GM21360 (cell line): ENCODE results near the gene CENPU.

Experiments
- ATAC-seq: cut with Tn5 transposase; IDR thresholded peaks from one replicate; pipeline ENCODE4 v1.9.1; 2021; ENCODE audit warnings: mild to moderate bottlenecking, moderate library complexity; ENCODE audit not compliant: unreplicated experiment

Gene CENPU

DNA sequence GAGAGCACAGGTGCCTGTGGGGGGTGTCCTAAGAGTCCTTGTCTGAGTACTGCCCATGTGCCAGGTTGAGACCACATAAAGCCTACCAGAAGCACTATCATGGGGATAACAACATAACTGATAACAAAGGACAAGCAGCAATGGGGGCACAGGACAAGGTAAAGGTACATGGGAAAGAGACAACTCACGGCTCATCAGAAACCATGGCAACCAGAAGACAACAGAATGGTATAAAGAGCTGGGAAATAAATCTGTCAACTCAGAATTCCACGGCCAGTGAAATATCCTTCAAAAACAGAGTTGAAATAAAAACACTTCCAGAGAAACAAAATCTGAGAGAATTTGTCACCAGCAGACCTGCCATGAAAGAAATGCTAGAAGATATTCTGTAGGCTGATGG, 20.0 kb downstream of the CENPU start:
- ATAC-seq: no peak

- ATAC-seq: no peak
Measured at GRCh38 chr4:184712322-184712721, 21.6 kb downstream of the CENPU start.

- no peak for ATAC-seq
Measured at GRCh38 chr4:184706453-184706852, 27.4 kb downstream of the CENPU start.

- ATAC-seq: no peak
Measured at GRCh38 chr4:184705692-184706091, 28.2 kb downstream of the CENPU start.

DNA sequence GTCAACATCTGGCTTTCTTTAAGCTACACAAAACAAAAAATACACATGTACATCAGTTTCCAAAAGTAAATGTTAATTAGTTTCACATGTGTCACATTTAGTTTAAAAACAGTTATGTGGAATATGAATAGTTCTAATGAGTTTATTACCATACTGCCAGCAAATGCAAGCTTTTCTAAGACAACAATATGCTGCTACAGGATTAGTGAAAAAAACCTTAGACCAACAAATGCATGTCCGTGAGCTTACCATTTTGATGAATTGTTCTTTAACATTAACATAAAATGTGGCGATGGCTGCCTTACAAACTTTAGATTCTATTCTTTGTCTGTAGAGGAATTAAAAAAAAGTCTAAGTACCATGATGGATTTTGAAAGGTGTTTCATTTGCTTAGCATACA, 31.8 kb downstream of the CENPU start:
- ATAC-seq: no peak

- ATAC-seq: no peak
Measured at GRCh38 chr4:184699941-184700340, 34.0 kb downstream of the CENPU start.

DNA sequence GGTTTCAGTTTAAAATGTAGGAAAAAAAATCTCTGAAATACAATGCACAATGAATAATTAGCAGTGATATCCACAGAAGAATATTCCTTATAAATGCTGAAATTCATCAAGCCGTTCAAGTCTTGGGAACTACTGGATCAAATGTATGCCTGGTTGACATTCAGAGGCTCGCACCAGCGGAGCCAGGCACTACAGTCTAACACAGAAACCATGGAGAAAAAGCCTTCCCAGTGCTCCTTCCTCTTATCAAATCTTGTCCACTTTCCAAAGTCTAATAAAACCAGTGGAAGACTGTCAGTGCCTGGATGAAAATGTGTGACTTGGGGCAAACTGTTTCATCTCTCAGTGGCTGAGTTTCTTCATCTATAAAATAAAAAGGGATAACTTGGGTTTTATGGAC, 35.9 kb downstream of the CENPU start:
- ATAC-seq: no peak

GRCh38 chr4:184695178-184695896, 38.6 kb downstream of the CENPU start:
- ATAC-seq: no peak

- no peak for ATAC-seq
Measured at GRCh38 chr4:184694412-184694956, 39.4 kb downstream of the CENPU start.

DNA sequence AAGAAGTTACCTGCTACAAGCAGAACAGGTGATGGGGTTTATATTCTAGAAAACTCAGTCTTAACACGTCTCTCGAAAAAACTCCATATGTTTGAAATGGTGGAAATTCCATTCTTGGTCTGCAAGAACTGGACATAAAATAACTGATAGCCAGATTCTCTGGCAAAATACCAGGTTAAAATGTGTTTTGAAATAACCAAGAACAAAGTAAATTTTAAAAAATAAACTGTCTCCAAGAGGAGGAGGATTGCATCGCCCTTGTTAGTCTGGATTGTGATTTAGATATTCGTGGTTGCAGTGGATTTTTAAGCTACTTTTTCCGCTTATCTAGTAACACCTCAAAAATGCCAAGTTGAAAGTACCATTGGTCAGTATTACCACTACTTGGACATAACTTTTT, 40.8 kb downstream of the CENPU start:
- ATAC-seq: no peak

- no peak for ATAC-seq
Measured at GRCh38 chr4:184689681-184690080, 44.2 kb downstream of the CENPU start.

DNA sequence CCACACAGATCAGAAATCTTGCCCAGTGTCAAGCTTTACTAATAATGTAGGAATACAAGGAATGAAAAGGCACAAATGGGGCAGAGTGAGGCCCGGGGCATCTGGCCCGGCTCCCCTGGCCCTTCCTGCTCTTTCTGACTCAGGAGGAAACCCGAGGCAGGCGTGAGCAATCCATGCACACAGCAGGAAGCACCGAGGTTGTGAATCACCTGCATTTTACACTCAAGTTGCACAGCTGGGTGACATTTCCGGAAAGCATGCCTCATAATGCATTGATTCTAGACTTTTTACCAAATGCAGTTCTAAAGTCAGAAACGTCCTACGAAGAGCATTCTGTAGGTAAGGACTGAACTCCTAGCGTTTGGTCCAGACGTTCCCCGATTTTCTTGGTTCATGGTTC, 45.4 kb downstream of the CENPU start:
- no peak for ATAC-seq

GRCh38 chr4:184688005-184688404, 45.9 kb downstream of the CENPU start:
- no peak for ATAC-seq

- ATAC-seq: no peak
Measured at GRCh38 chr4:184684491-184685189, 49.3 kb downstream of the CENPU start.

DNA sequence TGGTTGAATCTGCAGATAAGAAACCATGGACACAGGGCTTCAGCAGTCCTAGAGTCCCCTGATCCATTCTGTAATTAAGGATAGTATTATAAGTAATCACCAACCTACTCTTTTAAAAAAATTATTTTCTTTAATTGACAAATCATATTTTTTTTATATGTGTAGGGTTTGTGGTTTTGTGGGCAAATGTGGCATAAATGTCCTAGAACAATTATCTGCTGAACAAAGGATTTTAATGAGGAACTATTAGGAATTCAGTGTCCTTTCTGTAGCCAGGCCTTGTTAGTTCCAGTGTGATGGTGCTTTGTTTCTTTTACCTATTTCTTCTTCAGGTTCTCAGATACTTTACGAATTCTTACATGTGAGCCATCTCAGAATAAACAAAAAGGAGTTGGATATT, 52.0 kb downstream of the CENPU start:
- ATAC-seq: no peak

- ATAC-seq: no peak
Measured at GRCh38 chr4:184680698-184681097, 53.2 kb downstream of the CENPU start.

GRCh38 chr4:184675821-184676492, 57.9 kb downstream of the CENPU start:
- ATAC-seq: no peak

DNA sequence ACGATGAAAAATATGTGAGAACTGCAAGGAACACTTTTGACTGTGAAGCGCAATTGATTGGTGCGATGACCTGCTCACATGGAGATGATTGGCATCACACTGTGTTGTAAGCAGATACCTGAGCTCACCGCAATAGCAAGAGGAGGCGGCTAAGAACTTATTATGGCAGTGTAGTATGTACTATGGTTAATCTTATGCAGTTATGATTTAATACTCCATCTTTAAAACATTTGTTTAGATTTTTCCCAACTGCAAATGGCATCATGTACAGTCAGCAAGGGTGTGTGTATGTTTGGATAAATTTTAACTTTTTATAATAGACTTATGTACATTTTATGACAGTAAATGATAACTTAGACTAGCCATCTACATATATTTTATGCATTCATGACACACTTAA, 58.9 kb downstream of the CENPU start:
- ATAC-seq: no peak

GRCh38 chr4:184674011-184674410, 59.9 kb downstream of the CENPU start:
- ATAC-seq: no peak

GRCh38 chr4:184672741-184673140, 61.2 kb downstream of the CENPU start:
- no peak for ATAC-seq

DNA sequence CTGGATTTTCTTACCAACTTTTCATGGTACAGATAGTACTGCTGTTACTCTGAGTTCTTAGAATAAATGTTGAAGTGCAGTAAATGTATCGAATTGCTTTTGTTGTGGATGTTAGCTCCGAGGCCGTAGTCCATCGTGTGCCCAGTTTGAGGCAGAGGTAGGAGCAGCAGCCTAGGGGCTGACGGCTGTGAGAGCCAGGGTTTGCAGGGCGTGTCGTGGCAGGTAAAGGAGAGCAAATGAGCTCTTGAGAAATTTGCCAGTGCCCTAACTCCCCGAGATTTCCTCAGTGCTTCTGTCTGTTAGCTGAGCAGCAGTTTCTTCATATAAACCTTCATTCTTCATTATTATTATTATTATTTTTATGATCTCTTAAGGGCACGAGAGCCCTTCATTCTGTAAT, 62.8 kb downstream of the CENPU start:
- ATAC-seq: no peak

DNA sequence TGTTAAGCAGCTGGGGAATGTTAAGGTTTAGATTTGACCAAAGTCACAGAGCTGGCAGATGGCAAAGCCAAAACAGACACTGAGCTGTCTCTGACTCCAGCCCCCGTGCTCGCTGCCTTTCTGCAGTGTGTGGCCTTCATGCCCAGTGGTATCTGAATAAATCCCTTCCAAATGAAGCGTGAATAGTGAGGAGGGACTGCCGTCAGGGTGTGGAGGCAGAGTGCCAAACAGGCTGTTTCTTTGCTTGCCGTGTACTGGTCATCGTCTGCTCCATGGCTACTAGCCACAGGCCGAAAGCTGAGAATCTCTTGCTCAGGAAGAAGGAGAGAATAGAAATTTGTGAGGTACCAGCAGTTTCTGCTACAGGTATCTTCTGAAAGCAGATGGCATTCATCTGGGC, 64.6 kb downstream of the CENPU start:
- no peak for ATAC-seq
